Measurements from ENCODE around the gene MOXD1.

DNA sequence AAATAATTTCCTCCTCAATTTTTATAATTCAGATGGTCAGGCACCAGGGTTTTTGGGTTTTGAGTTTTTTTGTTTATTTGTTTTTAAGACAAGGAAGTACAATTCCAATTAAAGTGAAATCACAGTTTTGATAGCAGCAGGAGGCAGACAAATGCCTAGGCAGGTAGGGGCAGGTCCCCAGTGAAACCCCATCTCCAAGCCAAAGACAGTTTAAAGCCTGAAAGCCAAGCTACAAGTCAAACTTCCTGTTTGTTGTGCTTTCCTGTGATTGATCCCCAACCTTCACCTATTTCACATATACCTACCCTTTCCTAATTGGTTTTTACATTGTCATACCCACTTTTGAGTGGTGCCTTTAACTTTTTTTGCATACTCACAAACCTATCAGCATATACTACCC is 149.6 kb downstream of the MOXD1 start:
- TF ChIP-seq MAFK (IDR thresholded peaks at IDR 0.05; ENCODE audit: low read depth, low read length) = no peak
- no peak for TF ChIP-seq USF2 (IDR thresholded peaks at IDR 0.05; ENCODE audit: low read length)
- no peak for TF ChIP-seq CTCF (IDR thresholded peaks at IDR 0.05; ENCODE audit: control extremely low read depth in 1 of 3, insufficient read depth in 1 of 3, low read depth in 1 of 3, low read length in 3 of 3)
- TF ChIP-seq PHF8 (conservative IDR thresholded peaks at IDR 0.05; ENCODE audit: low read depth, low read length) = no peak
- TF ChIP-seq, protein P1, sequence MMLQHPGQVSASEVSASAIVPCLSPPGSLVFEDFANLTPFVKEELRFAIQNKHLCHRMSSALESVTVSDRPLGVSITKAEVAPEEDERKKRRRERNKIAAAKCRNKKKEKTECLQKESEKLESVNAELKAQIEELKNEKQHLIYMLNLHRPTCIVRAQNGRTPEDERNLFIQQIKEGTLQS (IDR thresholded peaks at IDR 0.05; ENCODE audit: insufficient read depth, low read depth, low read length) = no peak
- TF ChIP-seq RAD21 (IDR thresholded peaks at IDR 0.05 in 1 of 2, conservative IDR thresholded peaks at IDR 0.05 in 1 of 2; ENCODE audit: low read depth in 2 of 2, low read length in 2 of 2) = no peak
- TF ChIP-seq SIRT6 (IDR thresholded peaks at IDR 0.05; ENCODE audit: low read length) = no peak
- TF ChIP-seq SIN3A (conservative IDR thresholded peaks at IDR 0.05 in 1 of 2, IDR thresholded peaks at IDR 0.05 in 1 of 2; ENCODE audit: low read depth in 1 of 2, low read length in 2 of 2) = no peak
- no peak for TF ChIP-seq GTF2F1 (IDR thresholded peaks at IDR 0.05; ENCODE audit: borderline replicate concordance, low read depth, low read length)
- no peak for TF ChIP-seq YY1 (IDR thresholded peaks at IDR 0.05; ENCODE audit: low read depth, low read length)
